ENCODE data around the gene SPINK14.

SPINK14 gene

DNA sequence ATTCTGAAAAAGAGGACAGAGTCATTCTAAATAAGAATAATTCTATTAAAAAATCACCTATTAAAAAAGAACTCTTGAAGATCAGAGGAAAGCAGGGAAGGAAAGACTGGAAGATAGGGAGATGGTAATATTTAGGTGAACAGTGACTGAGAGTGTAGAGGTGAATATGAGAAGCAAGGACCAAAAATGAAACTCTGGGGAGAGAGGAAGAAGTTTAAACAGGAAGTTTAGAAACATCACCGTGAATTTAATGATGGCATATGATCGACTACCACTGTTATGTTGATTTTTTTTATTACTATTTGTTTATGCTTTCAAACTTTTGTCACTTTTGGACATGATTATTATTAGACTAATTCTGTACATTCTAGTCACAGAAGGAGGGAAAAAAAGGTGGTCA, 32.8 kb downstream of the SPINK14 start:
- DNase-seq (ENCODE audit: low spot score) = no peak

DNA sequence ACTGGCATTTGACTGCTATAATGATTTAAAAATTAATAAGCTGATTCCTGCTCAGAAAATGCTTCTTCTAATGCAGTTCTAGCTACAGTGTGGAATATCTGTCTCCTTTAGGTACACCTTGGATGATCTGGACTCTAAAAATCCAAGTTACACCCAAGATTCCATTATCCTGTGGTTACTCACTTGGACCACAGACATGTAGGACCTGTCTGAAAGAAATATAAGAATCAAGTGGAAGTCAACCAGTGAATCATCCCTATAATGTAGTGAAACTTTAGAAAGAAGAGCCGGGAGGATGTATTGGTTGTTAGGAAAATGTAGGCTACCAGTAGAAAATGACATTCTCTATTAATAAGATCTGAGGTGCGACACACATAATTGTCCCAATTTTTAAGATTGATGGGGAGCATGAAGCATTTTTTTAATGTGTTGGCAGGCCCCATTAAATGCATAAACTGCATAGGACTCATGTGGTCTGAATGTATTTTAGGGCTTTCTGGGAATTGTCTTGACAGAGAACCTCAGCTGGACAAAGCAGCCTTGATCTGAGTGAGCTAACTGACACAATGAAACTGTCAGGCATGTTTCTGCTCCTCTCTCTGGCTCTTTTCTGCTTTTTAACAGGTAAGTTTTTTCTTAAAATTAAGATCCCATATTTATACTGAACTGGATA, 34.3 kb downstream of the SPINK14 start, which contains the start of gene SPINK6:
TSS of gene SPINK6 (plus strand) at position 512 of the 673 bp plus-strand sequence. CDS start at position 567, 55 bp downstream.
- DNase-seq (ENCODE audit: low spot score) = no peak

DNA sequence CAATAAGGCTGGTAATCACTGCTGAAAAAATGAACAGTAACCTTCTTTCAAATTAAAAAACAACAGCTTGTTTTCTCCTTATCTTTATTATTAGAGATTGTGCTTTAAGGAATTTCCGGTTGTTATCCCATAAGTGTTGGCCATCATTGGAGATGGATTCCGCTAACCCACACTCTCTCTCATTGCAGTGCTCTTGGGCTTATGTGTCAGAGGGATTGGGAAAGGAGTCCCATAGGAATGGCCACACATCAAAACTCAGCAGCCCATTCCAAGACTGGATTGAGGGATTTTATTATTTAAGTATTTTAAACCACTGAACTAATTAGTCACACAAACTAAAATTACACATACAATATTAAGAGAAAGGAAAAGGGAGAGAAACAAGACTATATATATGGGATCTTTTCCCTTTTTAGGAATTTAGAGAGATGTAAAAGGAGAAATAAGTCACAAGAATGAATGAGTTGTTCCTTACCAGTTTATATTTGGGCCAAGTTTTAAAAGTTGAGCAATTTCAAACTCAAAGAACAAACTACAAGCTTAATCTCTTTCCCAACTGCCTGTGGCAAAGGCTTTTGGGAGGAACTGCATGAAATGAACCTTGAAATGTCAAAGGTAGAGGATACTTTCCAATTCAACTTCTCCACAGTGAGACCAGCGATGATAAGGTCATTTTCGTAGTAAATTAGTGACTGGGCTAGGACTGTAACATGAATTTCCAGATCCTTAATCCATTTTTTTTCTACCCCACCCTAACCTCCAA, 36.9 kb downstream of the SPINK14 start:
- no peak for DNase-seq (ENCODE audit: low spot score)

DNA sequence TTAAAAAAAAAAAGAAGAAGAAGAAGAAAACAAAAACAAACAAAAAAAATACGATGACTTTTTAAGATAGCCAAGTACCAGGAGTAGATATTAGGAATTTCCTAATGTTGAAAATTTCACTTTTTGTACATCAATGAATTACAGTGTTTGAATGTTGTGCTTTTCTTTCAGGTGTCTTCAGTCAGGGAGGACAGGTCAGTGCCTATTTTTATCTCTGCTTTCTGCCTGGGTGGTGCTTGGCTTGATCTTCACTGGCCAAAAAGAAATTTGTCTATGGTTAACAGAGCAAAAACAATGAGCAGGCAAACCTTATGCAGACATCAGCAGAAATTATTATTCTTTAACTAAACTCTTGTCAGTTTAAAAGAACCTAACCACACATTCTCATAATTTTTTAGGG, 37.5 kb downstream of the SPINK14 start:
- DNase-seq (ENCODE audit: low spot score) = no peak

DNA sequence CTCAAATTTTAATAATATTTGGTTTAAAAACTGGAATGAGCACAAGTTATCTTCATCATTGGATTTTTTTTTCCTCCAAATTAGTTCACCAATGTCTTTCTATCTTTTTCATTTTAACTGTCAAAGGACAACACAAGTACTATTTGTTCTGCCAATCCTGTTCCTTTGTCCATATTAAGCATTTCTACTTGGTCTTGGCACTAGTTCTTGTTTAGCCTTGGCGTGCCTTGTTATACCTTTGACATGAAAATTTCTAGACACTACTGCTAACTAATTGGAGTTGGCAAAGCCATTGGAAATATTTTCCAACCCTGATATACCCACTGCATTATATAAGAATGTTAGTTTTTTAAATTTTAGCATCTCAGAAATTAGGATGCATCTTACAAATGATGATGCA, 38.3 kb downstream of the SPINK14 start:
- DNase-seq (ENCODE audit: low spot score) = no peak

DNA sequence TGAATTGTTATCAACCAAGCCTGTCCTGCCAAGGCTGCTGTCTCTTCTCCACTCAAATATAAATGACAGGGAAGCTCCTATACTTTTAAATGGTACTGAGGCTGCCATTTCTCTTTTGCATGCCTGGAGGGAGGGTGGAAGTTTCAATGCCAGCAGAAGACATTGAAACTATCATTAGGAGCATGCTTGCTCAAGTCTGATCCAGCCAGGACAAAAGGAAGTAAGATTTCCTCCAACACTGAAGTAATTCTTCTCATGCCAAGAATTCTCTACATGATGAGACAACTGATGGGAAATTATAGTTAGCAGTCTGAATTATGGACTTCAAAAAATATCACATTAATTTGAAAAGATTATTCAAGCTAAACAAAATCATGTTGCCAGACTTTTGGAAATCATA, 39.9 kb downstream of the SPINK14 start:
- no peak for DNase-seq (ENCODE audit: low spot score)

DNA sequence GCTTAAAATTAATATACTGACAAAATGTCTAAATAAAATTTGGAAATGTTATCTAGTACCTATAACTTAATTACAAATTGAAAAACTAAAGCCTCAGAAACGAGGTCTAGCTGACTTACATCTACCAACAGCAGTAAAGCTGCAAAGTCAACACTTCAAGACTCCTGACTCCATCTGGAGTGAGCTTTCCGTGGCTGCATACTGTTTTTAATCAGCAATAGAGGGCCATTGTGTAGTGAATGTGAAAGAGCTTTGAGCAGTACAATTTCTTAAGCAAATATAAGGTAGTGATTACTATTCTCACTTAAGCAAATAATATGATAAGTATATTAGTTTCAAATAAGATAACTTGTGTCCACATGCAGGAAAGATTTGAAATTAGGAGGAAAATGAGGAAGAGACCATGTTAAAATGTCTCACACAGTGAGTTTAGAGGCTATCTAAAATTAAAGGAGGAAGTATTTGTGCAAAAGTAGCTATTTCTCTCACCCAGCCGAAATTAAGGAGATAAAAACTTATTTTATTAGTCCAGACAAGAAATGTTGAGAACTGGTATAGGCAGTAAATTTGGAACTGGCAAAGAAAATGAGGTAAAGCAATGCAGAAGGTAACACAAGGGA, 40.9 kb downstream of the SPINK14 start:
- no peak for DNase-seq (ENCODE audit: low spot score)

DNA sequence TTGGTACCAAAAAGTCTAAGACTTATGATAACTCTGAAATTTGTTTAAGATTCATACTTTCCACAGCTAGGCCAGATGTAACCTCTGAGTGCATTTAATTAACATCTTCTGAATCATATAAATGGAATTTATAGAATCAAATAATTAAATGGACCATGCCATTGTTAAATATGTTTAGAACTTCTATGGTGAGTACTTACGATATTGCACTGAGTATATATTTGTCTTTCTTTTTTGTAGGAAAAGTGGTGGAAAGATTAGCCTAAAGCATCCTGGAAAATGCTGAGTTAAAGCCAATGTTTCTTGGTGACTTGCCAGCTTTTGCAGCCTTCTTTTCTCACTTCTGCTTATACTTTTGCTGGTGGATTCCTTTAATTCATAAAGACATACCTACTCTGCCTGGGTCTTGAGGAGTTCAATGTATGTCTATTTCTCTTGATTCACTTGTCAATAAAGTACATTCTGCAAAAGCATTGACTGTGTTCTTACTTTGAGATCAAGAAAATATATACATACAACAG, 46.4 kb downstream of the SPINK14 start:
- DNase-seq (ENCODE audit: low spot score) = no peak

DNA sequence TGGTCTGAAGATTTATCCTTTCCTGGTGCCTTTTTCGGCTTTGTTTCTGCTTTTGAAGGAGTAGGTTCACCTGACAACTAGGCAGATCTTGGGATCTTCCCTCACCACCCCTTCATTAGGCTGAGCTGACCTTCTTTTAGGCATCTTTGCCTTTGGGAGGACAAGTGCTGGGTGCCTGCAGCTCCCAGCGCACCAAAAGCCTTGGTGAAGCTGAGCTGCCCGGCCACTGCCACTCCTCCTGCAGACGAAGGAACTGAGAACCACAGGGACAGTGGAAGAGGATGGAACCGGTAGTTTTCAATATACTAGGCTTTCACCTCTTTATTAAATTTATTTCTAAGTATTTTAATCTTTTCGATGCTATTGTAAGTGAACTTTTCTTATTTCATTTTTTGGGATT, 53.2 kb downstream of the SPINK14 start:
- no peak for DNase-seq (ENCODE audit: low spot score)

DNA sequence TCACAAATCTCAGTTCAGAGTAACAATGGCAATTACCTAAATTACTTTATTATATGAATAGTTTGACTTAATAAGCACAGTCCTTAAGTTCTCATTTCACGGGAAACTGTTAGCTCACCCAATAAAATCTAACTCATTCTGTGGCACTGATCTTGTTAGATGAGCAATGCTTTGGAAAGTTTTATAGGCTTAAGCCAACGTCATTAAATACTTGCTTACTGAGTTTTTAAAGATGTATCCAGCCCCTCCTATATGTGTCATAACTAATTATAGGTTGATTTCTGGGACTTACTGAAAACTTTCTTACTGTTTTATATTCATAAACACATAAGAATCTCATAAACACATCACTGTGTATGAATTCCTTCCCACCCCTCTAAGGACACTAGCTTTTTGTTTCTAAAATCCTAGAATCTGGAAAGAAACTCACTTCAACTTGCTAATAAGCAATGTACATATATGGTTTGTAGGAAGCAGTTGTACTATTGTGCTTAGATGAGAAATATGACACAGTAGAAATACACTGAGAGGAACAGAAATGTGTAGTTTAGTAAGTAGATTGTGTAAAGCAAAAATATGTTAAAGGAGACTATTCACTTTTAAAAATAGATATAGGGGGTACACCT, 55.9 kb downstream of the SPINK14 start:
- DNase-seq (ENCODE audit: low spot score) = no peak

Measured in left forelimb (tissue), 1 donor.